Measurements from ENCODE around the gene TBC1D16.

GRCh38 chr17:79937391-79938335, 98.0 kb downstream of the TBC1D16 start:
- no peak for TF ChIP-seq POLR2A (IDR thresholded peaks at IDR 0.05)
- TF ChIP-seq CTCF (IDR thresholded peaks at IDR 0.05) = no peak

Data from esophagus squamous epithelium (tissue), 4 donors.